Fibroblast of skin of right quadriceps (primary cell): ENCODE measurements around the gene ANAPC4.

Experiments
- DNase-seq: peaks from one replicate; pipeline ENCODE4 v3.0.0-alpha.2; 2013

The ANAPC4 gene

GRCh38 chr4:25377572-25378436 is 741 bp downstream of the ANAPC4 start:
- DNase-seq = no peak

GRCh38 chr4:25378437-25378743 is 1.3 kb downstream of the ANAPC4 start:
- no peak for DNase-seq

DNA sequence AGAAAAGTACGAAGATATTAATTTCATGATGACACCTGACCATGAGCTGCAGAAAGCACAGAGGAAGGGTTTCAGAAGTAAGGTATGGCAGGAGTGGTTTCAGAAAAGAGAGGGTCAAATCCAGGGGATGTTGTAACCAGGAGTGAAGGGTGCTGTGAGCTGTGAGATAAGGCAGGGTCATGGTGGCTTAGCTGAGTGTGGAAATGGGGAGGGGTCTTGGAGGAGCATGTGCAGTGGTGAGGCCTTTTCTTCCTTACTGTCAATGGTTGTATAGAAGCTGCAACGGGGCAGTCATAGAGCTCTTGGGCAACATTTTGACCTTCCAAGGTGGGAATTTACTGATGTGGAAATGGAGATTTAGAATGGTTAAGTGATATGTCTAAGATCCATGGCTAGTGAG is 2.5 kb downstream of the ANAPC4 start:
- DNase-seq = no peak

GRCh38 chr4:25383647-25384046 is 6.6 kb downstream of the ANAPC4 start:
- DNase-seq = no peak

DNA sequence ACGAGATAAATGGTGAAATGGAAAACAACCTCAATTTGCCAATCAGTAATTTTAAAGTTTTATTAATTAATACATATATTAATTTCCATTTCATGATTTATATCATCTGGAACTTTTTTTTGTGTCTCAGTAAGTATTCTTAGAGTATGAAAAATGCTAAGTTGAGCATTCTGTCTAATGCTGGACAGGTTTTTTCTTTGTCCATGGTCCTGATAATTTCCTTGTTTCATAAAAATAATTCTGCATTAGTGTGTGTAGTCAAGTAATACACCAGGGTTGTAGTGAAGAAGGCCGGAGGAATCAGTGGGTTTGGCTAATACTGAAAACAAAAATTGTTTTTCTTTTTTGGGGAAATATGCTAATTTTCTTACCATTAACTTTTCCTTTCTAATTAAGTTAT is 9.9 kb downstream of the ANAPC4 start:
- DNase-seq = no peak

GRCh38 chr4:25397305-25397704 is 20.2 kb downstream of the ANAPC4 start:
- DNase-seq = no peak

- DNase-seq = no peak
Measured at GRCh38 chr4:25399510-25399909, 22.4 kb downstream of the ANAPC4 start.

- DNase-seq = peak; percentile 9
Measured at GRCh38 chr4:25401066-25401465, 24.0 kb downstream of the ANAPC4 start.

GRCh38 chr4:25402521-25402920 is 25.5 kb downstream of the ANAPC4 start:
- DNase-seq = no peak

DNA sequence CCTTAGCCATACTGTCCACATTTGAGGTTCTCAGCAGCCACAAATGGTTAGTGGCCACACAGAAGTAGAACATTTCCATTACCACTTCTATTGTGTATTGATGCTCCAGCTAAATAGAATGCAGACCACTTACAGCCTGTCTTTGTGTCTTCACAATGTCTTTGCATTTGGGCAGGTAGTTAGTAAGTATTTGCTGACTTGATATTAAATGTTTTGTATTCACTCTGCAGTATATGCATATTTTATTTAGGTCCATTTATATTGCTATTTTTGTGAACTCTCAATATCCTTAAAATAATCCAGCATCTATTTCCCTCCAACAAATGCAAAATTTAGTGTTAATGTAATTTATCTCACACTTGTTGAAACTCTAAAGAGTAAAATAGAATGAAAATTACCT is 26.6 kb downstream of the ANAPC4 start:
- DNase-seq = no peak

DNA sequence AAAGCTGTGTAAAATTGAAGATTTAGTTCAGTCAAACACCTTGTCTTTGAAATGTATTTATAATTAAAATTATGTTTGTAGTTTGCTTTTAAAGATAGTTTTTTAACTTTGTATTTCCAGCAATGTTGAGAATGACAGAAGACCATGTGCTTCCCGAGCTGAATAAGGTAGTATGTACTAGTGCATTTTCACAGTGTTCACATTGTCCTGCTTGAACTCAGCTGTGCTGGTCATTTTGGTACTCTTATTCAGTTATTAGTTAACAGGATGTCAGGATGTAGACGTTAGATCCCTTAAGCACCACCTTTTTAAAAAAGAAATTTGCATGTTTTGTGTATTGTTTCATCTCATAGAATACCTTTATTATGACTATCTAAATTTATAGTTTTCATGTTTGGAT is 28.4 kb downstream of the ANAPC4 start:
- no peak for DNase-seq

DNA sequence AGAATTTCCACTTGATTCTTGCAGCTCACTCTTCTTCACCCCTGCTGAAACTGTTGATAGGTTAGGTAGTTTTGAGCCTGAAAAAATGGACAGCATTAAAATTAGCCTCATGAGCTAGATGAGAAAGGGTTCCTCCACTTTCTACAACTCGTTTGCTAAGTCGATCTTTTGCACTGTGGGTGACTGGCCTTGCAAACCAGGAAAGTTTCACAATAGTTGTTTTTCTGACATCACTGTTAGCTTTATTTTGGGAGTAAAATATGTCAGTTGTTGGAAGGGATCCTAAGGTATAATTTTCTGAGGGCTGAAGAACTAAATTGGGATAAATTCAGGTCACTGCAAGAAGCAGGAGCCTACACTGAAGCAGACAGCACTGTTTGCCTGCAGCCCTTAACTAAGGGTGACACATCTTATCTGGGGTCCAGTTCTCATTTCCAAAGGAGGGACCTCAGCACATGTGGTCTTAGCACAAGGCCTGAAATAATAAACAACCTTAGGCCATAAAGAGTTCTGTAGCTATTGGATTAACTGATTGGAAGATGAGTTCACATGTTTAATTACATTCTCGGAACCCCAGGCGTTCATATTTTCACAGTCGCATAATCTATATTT is 29.1 kb downstream of the ANAPC4 start:
- peak; percentile 4 for DNase-seq

DNA sequence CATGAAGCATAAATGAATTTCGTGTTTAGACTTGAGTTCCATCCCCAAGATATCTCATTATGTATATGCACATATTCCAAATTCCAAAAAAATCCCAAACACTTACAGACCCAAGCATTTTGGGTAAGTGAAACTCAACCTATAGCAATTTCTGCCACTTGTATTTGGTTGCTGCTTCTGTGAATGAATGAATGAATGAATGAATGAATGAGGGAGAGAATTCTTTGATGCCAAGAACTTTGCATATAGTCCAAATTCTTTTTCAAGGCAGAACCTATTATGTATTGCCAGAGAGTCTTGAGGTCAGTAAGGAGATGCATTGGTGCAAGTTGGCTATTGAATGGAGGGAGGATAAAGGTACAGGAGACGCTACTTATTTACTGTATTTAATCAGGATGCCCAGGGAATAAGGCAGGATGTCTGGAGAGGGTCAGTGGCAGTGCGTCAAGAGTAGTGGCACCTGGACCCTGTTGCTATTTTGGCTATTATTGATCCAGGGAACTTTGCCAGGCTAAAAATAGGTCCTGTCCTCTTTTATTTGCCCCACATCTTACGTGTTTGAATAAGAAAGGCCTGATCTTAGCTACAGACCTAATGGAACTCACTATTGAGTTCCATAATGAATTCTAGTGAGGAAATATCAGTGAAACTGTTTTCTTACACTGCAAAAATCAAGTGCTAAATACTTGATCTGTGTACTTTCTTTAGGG is 33.9 kb downstream of the ANAPC4 start:
- no peak for DNase-seq

DNA sequence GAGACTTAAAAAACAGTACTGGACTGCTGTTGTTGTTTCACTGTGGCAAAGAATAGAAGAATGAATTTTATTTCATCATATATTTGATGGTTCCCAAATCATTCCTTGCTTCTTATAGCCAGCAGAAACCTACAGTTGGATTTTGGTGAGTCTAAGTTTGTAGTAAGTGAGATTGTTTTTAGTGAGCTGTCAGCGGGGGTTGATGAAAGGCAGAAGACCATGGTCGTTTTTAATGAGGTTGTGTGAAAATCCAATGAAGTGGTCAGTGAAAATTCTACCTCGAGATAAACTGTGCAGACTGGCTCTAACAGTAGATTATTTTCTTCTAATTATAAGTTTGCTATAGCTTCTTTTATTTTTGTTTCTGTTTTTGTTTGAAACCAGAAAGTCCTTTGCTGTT is 36.2 kb downstream of the ANAPC4 start:
- no peak for DNase-seq

GRCh38 chr4:25417014-25417413 is 40.0 kb downstream of the ANAPC4 start:
- no peak for DNase-seq

DNA sequence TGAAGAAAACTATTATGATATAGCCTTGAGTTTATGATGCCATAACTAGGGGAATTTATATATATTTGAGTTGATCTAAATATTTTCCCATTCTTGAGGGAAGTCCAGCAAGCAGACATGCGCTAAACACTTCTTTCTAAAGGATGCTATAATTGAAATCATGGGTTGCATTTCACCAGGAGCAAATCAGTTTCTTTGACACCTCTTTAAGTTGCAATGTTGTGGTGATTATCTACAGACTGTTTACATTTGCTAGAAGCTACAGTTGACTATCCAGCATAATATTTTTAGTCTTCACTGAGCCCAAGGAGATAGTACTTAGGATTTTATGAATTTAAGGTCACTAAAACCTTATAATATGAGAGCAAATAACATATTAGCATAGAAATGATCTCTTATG is 43.9 kb downstream of the ANAPC4 start:
- no peak for DNase-seq

DNA sequence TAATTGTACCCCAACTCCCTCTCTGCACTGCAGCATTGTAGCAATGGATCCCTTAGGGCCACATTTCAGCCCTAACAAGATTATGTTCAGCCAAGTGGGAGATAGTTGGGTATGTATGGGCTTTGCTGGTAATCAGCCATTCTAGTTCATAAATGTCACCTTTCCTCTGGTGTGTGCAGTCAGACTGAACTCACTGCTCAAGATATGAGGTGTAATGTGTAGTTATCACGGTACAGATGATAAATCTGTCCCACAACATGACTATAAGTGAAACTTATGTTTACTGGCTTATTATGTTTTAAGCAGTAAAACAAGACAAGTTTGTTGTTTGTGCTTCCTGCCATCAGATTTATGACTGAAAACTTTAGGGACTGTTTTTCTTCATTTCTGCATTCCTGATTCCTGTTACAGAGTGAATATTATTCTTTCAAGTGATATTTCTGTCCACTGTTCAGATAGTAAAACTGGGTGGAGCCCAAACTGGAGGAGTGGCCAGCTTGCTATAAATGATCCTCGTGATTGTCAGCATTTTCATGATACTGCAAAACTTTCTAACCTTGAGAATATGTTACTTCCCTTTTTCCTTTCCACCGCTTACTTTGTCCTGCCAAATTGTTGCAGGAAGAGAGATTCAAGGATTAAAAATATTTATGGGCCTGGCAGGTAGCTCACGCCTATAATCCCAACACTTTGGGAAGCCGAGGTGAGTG is 44.9 kb downstream of the ANAPC4 start:
- DNase-seq = no peak

DNA sequence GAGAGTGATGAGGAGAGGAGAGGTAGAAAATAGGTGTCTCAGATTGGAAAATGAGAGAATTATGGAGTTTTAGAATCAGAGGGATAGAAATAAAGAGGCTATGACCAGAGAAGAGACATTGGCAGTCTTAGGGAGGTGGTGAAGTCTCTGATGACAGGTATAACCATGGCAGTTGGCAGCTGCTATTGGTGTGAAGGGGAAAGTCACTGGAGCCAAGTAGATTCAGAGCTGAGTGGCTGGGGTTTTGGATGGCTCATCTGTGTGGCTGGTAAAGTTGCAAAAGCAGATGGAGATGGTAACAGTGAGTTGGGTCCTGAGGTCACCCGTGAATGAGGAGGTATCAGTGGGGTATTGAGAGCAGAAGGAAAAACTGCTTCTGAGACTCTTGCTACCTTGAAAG is 46.5 kb downstream of the ANAPC4 start:
- no peak for DNase-seq

GRCh38 chr4:25424539-25425228 is 47.6 kb downstream of the ANAPC4 start:
- DNase-seq = no peak

DNA sequence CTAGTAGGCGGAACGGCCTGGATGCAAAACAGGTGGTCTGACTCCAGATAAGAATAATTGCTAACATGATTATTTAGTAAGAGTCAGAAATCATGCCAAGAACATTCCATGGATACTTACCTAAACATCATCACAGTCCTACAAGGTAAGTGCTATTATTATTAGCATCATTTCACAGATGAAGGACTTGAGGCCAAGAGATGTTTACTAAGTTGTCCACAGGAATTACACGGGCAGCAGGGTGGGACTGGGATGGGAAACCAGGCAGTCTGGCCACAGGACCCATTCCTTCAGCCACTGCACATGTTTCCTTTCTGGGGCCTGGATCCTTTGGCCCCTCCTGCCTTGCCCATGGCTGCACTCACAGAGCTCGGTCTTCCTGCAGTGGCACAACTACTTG is 48.3 kb downstream of the ANAPC4 start:
- no peak for DNase-seq

DNA sequence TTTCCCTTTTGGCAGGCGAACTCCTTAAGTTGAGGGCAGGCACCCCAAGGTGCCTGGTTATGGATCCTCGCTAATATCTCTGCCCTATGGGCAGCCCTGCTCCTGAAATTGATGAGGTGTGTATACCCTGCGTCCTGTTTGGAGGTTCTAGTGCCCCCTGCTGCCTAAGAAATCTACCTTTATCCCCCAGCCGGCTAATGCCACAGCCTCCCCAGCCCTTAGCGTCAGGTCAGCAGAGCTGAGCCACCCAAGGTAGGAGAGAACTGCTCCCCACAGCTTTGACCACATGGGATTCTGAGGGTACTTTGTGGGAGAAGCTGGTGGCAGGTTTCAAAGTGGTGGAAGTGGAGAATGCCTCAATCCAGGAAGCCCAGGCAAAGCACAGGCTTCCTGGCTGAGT is 50.8 kb downstream of the ANAPC4 start:
- no peak for DNase-seq

GRCh38 chr4:25430630-25431029 is 53.6 kb downstream of the ANAPC4 start:
- DNase-seq = no peak
